Endothelial cell of umbilical vein (primary cell): ENCODE data around the gene CEP70. TPM values are rescaled to one million over a fixed set of nuclear protein-coding genes. Genes with fewer than 3 reads are reported as not detected.

Experiments
- BruUV-seq: library from RNA; stranded (reverse); fragments of 400-500 nt; replicated peaks from 2 replicates; lab custom pipeline; 2021; lab: Mats Ljungman, UMichigan
- CTCF ChIA-PET: fragments of 300-600, 350-600 bp; sonication (Branson Sonifier 250); formaldehyde crosslinking; loops from one replicate; lab custom pipeline; 2021; ENCODE audit warnings: antibody characterized with exemption, inconsistent platforms; lab: Charles Lee
- POLR2A ChIA-PET: fragments of 300-600, 350-600 bp; sonication (Branson Sonifier 250); formaldehyde crosslinking; loops from one replicate; lab custom pipeline; 2021; ENCODE audit warnings: antibody characterized with exemption, inconsistent platforms; lab: Charles Lee
- DNase-seq: peaks from one replicate; pipeline ENCODE4 v3.0.0-alpha.2; 2011; ENCODE audit warnings: low read depth, low spot score
- FAIRE-seq: peaks from 2 replicates; lab custom pipeline; 2011; peaks lifted over from hg19 to GRCh38; lab: Jason Lieb, UNC
- H2AFZ ChIP-seq: 2 replicates; pipeline ENCODE4 v1.6.0; 2012; ENCODE audit warnings: low read depth, low read length, control low read depth, inconsistent platforms
- H3K27ac ChIP-seq: 2 replicates; pipeline ENCODE4 v1.5.1; 2011; ENCODE audit warnings: low read depth, mild to moderate bottlenecking, control low read depth, low read length, moderate library complexity; ENCODE audit not compliant: insufficient read depth
- H3K27me3 ChIP-seq, 2 experiments: 2 replicates each; pipeline versions ENCODE4 v1.6.0 to v1.6.1; 2011; ENCODE audit warnings: low read length in 2 of 2, mixed read lengths in 1 of 2; ENCODE audit not compliant: control insufficient read depth in 2 of 2, insufficient read depth in 2 of 2
- H3K36me3 ChIP-seq, 2 experiments: 2 replicates in 1 of 2; 3 replicates in 1 of 2; pipeline ENCODE4 v1.5.1; 2011; ENCODE audit warnings: low read length in 2 of 2, mild to moderate bottlenecking in 1 of 2, moderate library complexity in 1 of 2; ENCODE audit not compliant: control insufficient read depth in 2 of 2, insufficient read depth in 2 of 2; ENCODE audit errors: extremely low read depth in 1 of 2
- H3K4me1 ChIP-seq: 3 replicates; pipeline ENCODE4 v1.5.1; 2011; ENCODE audit warnings: mild to moderate bottlenecking, low read length; ENCODE audit not compliant: control insufficient read depth, insufficient read depth; ENCODE audit errors: extremely low read depth
- H3K4me2 ChIP-seq: 2 replicates; pipeline ENCODE4 v1.6.1; 2011; ENCODE audit warnings: low read length, control low read depth, mixed read lengths; ENCODE audit not compliant: insufficient read depth
- H3K4me3 ChIP-seq, 3 experiments: fragments of 200-600 bp in 1 of 3; sonication (generic), shearing (Covaris generic) in 1 of 3; replicated peaks in 1 of 3; 2 replicates each; pipeline ENCODE4 v1.5.1; 2011 to 2016; ENCODE audit warnings: control low read depth in 3 of 3, low read length in 3 of 3, mild to moderate bottlenecking in 2 of 3, inconsistent platforms in 1 of 3, low read depth in 1 of 3, moderate library complexity in 1 of 3; ENCODE audit not compliant: insufficient read depth in 1 of 3
- H3K79me2 ChIP-seq: 2 replicates; pipeline ENCODE4 v1.6.0; 2012; ENCODE audit warnings: low read length, inconsistent platforms; ENCODE audit not compliant: control insufficient read depth, insufficient read depth
- H3K9ac ChIP-seq: replicated peaks from 2 replicates; pipeline ENCODE3; 2011; ENCODE audit warnings: low read length, control low read depth; ENCODE audit not compliant: insufficient read depth; ENCODE audit errors: extremely low read depth
- H3K9me1 ChIP-seq: replicated peaks from 3 replicates; pipeline ENCODE4 v1.6.0; 2011; ENCODE audit warnings: mild to moderate bottlenecking, low read length; ENCODE audit not compliant: control insufficient read depth, insufficient read depth; ENCODE audit errors: extremely low read depth
- H3K9me3 ChIP-seq: replicated peaks from 2 replicates; pipeline ENCODE4 v1.5.1; 2012; ENCODE audit warnings: low read length, inconsistent platforms; ENCODE audit not compliant: control insufficient read depth, insufficient read depth
- H4K20me1 ChIP-seq: replicated peaks from 2 replicates; pipeline ENCODE3; 2011; ENCODE audit warnings: mild to moderate bottlenecking, low read length; ENCODE audit not compliant: control insufficient read depth, insufficient read depth; ENCODE audit errors: extremely low read depth
- EZH2 ChIP-seq: IDR thresholded peaks from 2 replicates; pipeline ENCODE4 v1.6.1; 2012; ENCODE audit warnings: borderline replicate concordance, low read depth, mild to moderate bottlenecking, moderate library complexity, low read length, inconsistent platforms; ENCODE audit not compliant: severe bottlenecking
- FOS ChIP-seq: IDR thresholded peaks from 2 replicates; pipeline ENCODE4 v1.6.1; 2011; ENCODE audit warnings: mild to moderate bottlenecking, low read length, moderate library complexity, borderline replicate concordance; ENCODE audit not compliant: insufficient read depth
- GATA2 ChIP-seq: IDR thresholded peaks from 2 replicates; pipeline ENCODE4 v1.7.0; 2011; ENCODE audit warnings: low read depth, mild to moderate bottlenecking, moderate library complexity, mixed read lengths, low read length; ENCODE audit not compliant: insufficient read length, insufficient read depth
- JUN ChIP-seq: IDR thresholded peaks from 2 replicates; pipeline ENCODE4 v1.6.1; 2011; ENCODE audit warnings: borderline replicate concordance, low read depth; ENCODE audit not compliant: insufficient read length, insufficient read depth
- MYC ChIP-seq: IDR thresholded peaks from one replicate; pipeline ENCODE4 v1.6.1; 2011; ENCODE audit warnings: mild to moderate bottlenecking, low read depth, low read length
- POLR2A ChIP-seq: IDR thresholded peaks from 2 replicates; pipeline ENCODE4 v1.6.1; 2012; ENCODE audit warnings: low read depth, mild to moderate bottlenecking, control low read depth, low read length
- POLR2AphosphoS5 ChIP-seq: IDR thresholded peaks from 2 replicates; pipeline ENCODE4 v1.6.1; 2012; ENCODE audit warnings: low read depth, mild to moderate bottlenecking, control low read depth, low read length, moderate library complexity; ENCODE audit not compliant: insufficient read depth
- dilution Hi-C: fragments of 300-500 bp; cut with MboI; formaldehyde crosslinking; loops from one replicate; pipeline ENCODE4 v1.15.0; 2019; ENCODE audit warnings: low sequenced_read_pairs; ENCODE audit not compliant: extremely low pct_ligation_motif_present
- intact Hi-C: fragments of 100-400 bp; cut with micrococcal nuclease; formaldehyde crosslinking; loops from one replicate; pipeline ENCODE4 v1.10.0; 2022
- polyA plus RNA-seq, 4 experiments: library from polyadenylated mRNA; depleted of rRNA in 3 of 4; stranded (reverse) in 3 of 4; unstranded in 1 of 4; fragments of >200 nt; gene quantifications; 2 replicates each; pipeline versions ENCODE4 v1.2.1 to v1.2.3, GENCODE V29; 2011 to 2012; ENCODE audit warnings: missing spikeins in 1 of 4
- total RNA-seq: library from RNA; stranded (reverse); gene quantifications from 2 replicates; pipeline ENCODE4 v1.2.3, GENCODE V29; 2021
- TF ChIP-seq, protein P1 (sequence below): IDR thresholded peaks from 2 replicates; pipeline ENCODE4 v1.6.1; 2011; ENCODE audit not compliant: insufficient read depth, insufficient read length
- TF ChIP-seq, protein P2 (sequence below), 2 donors: IDR thresholded peaks; 1 replicate in 1 of 2; 2 replicates in 1 of 2; pipeline ENCODE4 v1.5.1; 2011; ENCODE audit warnings: low read length in 2 of 2, mild to moderate bottlenecking in 2 of 2, moderate library complexity in 2 of 2, control low read depth in 1 of 2, inconsistent platforms in 1 of 2, low read depth in 1 of 2; ENCODE audit not compliant: insufficient read depth in 1 of 2; ENCODE audit errors: extremely low read depth in 1 of 2

CEP70 gene
- total and polyA plus RNA-seq, 2 donors (not counting 3 experiments of a cell fraction or from before 2014, with no cell fraction given): 2.1 to 16.9 TPM

- no peaks in the 10 kb centered on the region for H3K79me2 ChIP-seq
- no TSS peak for BruUV-seq
- FAIRE-seq (no peak), DNase-seq (no peak)
- H3K4me3 ChIP-seq: no peak overlapping the region
- ChIA-PET CTCF (interaction anchor here (1.6 kb wide), 1 partner anchor 426 kb away, joined by 5 read pairs; no protein-coding TSS in a partner anchor), POLR2A (no interaction called here)
- no peak overlapping the region for H3K27ac ChIP-seq
- H4K20me1 ChIP-seq: no peaks in the 10 kb centered on the region
- no peaks in the 10 kb centered on the region for H3K27me3 ChIP-seq
- dilution Hi-C loops (no loop called here), intact Hi-C loops (no loop called here)
- no peaks in the 10 kb centered on the region for H3K36me3 ChIP-seq
- peaks cover 3% of the 10 kb centered on the region for H3K4me1 ChIP-seq
- H3K9ac ChIP-seq: no peak overlapping the region
- no peak overlapping the region for H3K4me2 ChIP-seq
- H2AFZ ChIP-seq: no peak overlapping the region
- TF ChIP-seq JUN (no peak), MYC (no peak), FOS (no peak), GATA2 (no peak), EZH2 (no peak), POLR2A (no peak)
- TF ChIP-seq, protein P1, sequence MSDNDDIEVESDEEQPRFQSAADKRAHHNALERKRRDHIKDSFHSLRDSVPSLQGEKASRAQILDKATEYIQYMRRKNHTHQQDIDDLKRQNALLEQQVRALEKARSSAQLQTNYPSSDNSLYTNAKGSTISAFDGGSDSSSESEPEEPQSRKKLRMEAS: no peak
- no peaks in the 10 kb centered on the region for H3K9me3 ChIP-seq
- no peaks in the 10 kb centered on the region for H3K9me1 ChIP-seq
Observed at GRCh38 chr3:138497851-138498250, 96.2 kb downstream of the CEP70 start.

GRCh38 chr3:138497021-138497420 is 97.0 kb downstream of the CEP70 start:
- DNase-seq (no peak), FAIRE-seq (no peak)
- BruUV-seq: no TSS peak

More at GRCh38 chr3:138497021-138497420, 97.0 kb downstream of the CEP70 start:
- TF ChIP-seq, protein P1: no peak
- TF ChIP-seq, protein P2, sequence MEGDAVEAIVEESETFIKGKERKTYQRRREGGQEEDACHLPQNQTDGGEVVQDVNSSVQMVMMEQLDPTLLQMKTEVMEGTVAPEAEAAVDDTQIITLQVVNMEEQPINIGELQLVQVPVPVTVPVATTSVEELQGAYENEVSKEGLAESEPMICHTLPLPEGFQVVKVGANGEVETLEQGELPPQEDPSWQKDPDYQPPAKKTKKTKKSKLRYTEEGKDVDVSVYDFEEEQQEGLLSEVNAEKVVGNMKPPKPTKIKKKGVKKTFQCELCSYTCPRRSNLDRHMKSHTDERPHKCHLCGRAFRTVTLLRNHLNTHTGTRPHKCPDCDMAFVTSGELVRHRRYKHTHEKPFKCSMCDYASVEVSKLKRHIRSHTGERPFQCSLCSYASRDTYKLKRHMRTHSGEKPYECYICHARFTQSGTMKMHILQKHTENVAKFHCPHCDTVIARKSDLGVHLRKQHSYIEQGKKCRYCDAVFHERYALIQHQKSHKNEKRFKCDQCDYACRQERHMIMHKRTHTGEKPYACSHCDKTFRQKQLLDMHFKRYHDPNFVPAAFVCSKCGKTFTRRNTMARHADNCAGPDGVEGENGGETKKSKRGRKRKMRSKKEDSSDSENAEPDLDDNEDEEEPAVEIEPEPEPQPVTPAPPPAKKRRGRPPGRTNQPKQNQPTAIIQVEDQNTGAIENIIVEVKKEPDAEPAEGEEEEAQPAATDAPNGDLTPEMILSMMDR (IDR thresholded peaks at IDR 0.05; ENCODE audit: extremely low read depth in 1 of 2, insufficient read depth in 1 of 2, low read depth in 1 of 2, low read length in 2 of 2): no peak
- TF ChIP-seq POLR2AphosphoS5: no peak
- TF ChIP-seq EZH2: no peak
- TF ChIP-seq JUN: no peak
- TF ChIP-seq GATA2: no peak
- no peak for TF ChIP-seq MYC
- TF ChIP-seq POLR2A: no peak
- no peak for TF ChIP-seq FOS
- no peaks in the 10 kb centered on the region for H3K27me3 ChIP-seq
- no peak overlapping the region for H2AFZ ChIP-seq
- H3K79me2 ChIP-seq: no peaks in the 10 kb centered on the region
- H3K4me2 ChIP-seq: no peak overlapping the region
- H3K9me3 ChIP-seq: no peaks in the 10 kb centered on the region
- no peak overlapping the region for H3K27ac ChIP-seq
- CTCF ChIA-PET: interaction anchor here (1.6 kb wide), 1 partner anchor 426 kb away, joined by 5 read pairs; no protein-coding TSS in a partner anchor
- no peak overlapping the region for H3K9ac ChIP-seq
- dilution Hi-C loops (no loop called here), intact Hi-C loops (no loop called here)
- H3K4me3 ChIP-seq: no peak overlapping the region
- POLR2A ChIA-PET: no interaction called here
- no peaks in the 10 kb centered on the region for H4K20me1 ChIP-seq
- H3K4me1 ChIP-seq: peaks cover 3% of the 10 kb centered on the region
- no peaks in the 10 kb centered on the region for H3K9me1 ChIP-seq
- H3K36me3 ChIP-seq: no peaks in the 10 kb centered on the region
